Measurements from ENCODE around the gene BTD. TPM values are rescaled to one million over a fixed set of nuclear protein-coding genes. Genes with fewer than 3 reads are reported as not detected.

Gene BTD
- polyA plus RNA-seq, 1 donor (not counting 4 experiments of a cell fraction or from before 2014, with no cell fraction given), result 12.0 TPM

- no peaks in the 10 kb centered on the region for H3K27me3 ChIP-seq (ENCODE audit: control insufficient read depth, extremely low read depth, insufficient read depth, low read length)
- H3K27ac ChIP-seq (ENCODE audit: control insufficient read depth, insufficient read depth, low read length), result no peak overlapping the region
- no peak for TF ChIP-seq EZH2 (IDR thresholded peaks at IDR 0.05; ENCODE audit: low read length)
- no peak for TF ChIP-seq CTCF (optimal IDR thresholded peaks at IDR 0.05 in 1 of 3, IDR thresholded peaks at IDR 0.05 in 1 of 3, conservative IDR thresholded peaks at IDR 0.05 in 1 of 3; ENCODE audit: extremely low read depth in 1 of 3, insufficient read depth in 2 of 3, low read length in 3 of 3)
- H3K36me3 ChIP-seq (ENCODE audit: control insufficient read depth in 2 of 2, extremely low read depth in 1 of 2, insufficient read depth in 2 of 2, low read length in 2 of 2), result peaks cover 3 to 8% of the 10 kb centered on the region in 2 experiments
- no peak overlapping the region for H3K4me3 ChIP-seq (ENCODE audit: control insufficient read depth in 2 of 3, extremely low read depth in 1 of 3, insufficient read depth in 2 of 3, low read depth in 1 of 3, low read length in 3 of 3)
- no peak overlapping the region for H2AFZ ChIP-seq (ENCODE audit: control insufficient read depth, low read length)
- no peaks in the 10 kb centered on the region for H3K9me1 ChIP-seq (ENCODE audit: control insufficient read depth, extremely low read depth, insufficient read depth, low read length)
- H3K4me1 ChIP-seq (ENCODE audit: control insufficient read depth, extremely low read depth, insufficient read depth, low read length), result no peaks in the 10 kb centered on the region
- H3K79me2 ChIP-seq (ENCODE audit: control insufficient read depth, insufficient read depth, low read length), result no peaks in the 10 kb centered on the region
- H3K9ac ChIP-seq (ENCODE audit: control insufficient read depth, extremely low read depth, insufficient read depth, low read length), result no peak overlapping the region
- no peak for DNase-seq (ENCODE audit: low read depth, low spot score)
- dilution Hi-C loops (cut with MboI; ENCODE audit: extremely low pct_ligation_motif_present, low sequenced_read_pairs), result no loop called here
- H4K20me1 ChIP-seq (ENCODE audit: control insufficient read depth, extremely low read depth, insufficient read depth, low read length), result no peaks in the 10 kb centered on the region
- no peaks in the 10 kb centered on the region for H3K9me3 ChIP-seq (ENCODE audit: control insufficient read depth, low read depth, low read length)
- no peak for FAIRE-seq
- H3K4me2 ChIP-seq (ENCODE audit: control insufficient read depth, extremely low read depth, insufficient read depth, low read depth, low read length), result no peak overlapping the region
Measured at GRCh38 chr3:15572138-15572537, 29.4 kb upstream of the BTD start.

GRCh38 chr3:15575446-15575845 is 26.1 kb upstream of the BTD start:
- TF ChIP-seq EZH2 (IDR thresholded peaks at IDR 0.05; ENCODE audit: low read length), result no peak
- no peak for TF ChIP-seq CTCF (optimal IDR thresholded peaks at IDR 0.05 in 1 of 3, IDR thresholded peaks at IDR 0.05 in 1 of 3, conservative IDR thresholded peaks at IDR 0.05 in 1 of 3; ENCODE audit: extremely low read depth in 1 of 3, insufficient read depth in 2 of 3, low read length in 3 of 3)
- H4K20me1 ChIP-seq (ENCODE audit: control insufficient read depth, extremely low read depth, insufficient read depth, low read length), result no peaks in the 10 kb centered on the region
- H3K9me3 ChIP-seq (ENCODE audit: control insufficient read depth, low read depth, low read length), result no peaks in the 10 kb centered on the region
- no peaks in the 10 kb centered on the region for H3K9me1 ChIP-seq (ENCODE audit: control insufficient read depth, extremely low read depth, insufficient read depth, low read length)
- dilution Hi-C loops (cut with MboI; ENCODE audit: extremely low pct_ligation_motif_present, low sequenced_read_pairs), result no loop called here
- H3K36me3 ChIP-seq (ENCODE audit: control insufficient read depth in 2 of 2, extremely low read depth in 1 of 2, insufficient read depth in 2 of 2, low read length in 2 of 2), result peaks cover 0 to 3% of the 10 kb centered on the region in 2 experiments
- H3K4me1 ChIP-seq (ENCODE audit: control insufficient read depth, extremely low read depth, insufficient read depth, low read length), result no peaks in the 10 kb centered on the region
- H3K79me2 ChIP-seq (ENCODE audit: control insufficient read depth, insufficient read depth, low read length), result no peaks in the 10 kb centered on the region
- no peak overlapping the region for H3K27ac ChIP-seq (ENCODE audit: control insufficient read depth, insufficient read depth, low read length)
- no peak overlapping the region for H3K9ac ChIP-seq (ENCODE audit: control insufficient read depth, extremely low read depth, insufficient read depth, low read length)
- no peak overlapping the region for H3K4me2 ChIP-seq (ENCODE audit: control insufficient read depth, extremely low read depth, insufficient read depth, low read depth, low read length)
- no peak for FAIRE-seq
- H3K4me3 ChIP-seq (ENCODE audit: control insufficient read depth in 2 of 3, extremely low read depth in 1 of 3, insufficient read depth in 2 of 3, low read depth in 1 of 3, low read length in 3 of 3), result no peak overlapping the region
- DNase-seq (ENCODE audit: low read depth, low spot score), result no peak
- H3K27me3 ChIP-seq (ENCODE audit: control insufficient read depth, extremely low read depth, insufficient read depth, low read length), result no peaks in the 10 kb centered on the region
- H2AFZ ChIP-seq (ENCODE audit: control insufficient read depth, low read length), result no peak overlapping the region
